HG03520 (cell line): ENCODE results near the gene AARSD1.
A peak's percentile ranks its signal among the peaks of the same experiment; 100 is the strongest.
"Not testable (repeated sequence)": the region's sequence is repeated elsewhere in the genome, so short reads cannot be mapped to it uniquely, and the experiment has no call there.

Experiments
- ATAC-seq: cut with Tn5 transposase; IDR thresholded peaks from one replicate; pipeline ENCODE4 v1.9.1; 2021; ENCODE audit warnings: mild to moderate bottlenecking, moderate library complexity; ENCODE audit not compliant: unreplicated experiment

AARSD1 gene, protein sequence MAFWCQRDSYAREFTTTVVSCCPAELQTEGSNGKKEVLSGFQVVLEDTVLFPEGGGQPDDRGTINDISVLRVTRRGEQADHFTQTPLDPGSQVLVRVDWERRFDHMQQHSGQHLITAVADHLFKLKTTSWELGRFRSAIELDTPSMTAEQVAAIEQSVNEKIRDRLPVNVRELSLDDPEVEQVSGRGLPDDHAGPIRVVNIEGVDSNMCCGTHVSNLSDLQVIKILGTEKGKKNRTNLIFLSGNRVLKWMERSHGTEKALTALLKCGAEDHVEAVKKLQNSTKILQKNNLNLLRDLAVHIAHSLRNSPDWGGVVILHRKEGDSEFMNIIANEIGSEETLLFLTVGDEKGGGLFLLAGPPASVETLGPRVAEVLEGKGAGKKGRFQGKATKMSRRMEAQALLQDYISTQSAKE

DNA sequence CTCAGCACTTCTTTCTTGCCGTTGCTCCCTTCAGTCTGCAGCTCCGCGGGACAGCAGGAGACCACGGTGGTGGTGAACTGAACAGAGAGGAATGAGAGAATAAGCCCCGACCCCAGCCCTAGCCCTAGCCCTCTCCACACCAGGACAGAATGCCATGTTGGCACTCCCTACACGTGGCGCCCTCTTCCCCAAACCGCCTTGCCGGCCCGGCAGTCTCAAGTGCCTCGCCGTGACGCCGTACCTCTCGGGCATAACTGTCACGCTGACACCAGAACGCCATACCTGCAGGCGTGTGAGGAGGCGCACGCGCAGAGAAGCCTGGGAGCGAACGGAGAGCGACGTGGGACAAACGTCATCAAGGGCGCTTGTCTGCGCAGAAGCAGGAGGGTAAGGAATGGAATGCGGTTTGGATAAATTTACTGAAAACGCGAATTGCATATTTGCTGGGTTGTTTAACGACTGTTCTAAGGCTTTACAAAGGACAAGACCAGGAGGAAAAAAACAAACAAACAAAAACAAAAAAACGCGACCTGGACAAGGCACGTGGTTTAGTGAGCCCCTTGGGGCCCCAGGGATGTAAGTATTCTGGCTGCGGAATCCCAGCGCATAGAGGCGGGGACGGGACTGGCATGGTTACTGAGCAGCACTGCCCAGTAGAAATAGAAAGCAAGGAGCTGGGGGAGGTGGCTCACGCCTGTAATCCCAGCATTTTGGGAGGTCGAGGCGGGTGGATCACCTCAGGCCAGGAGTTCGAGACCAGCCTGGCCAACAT lies at the start of gene AARSD1:
TSS of gene AARSD1 (minus strand) at position 294 of the 772 bp plus-strand sequence. CDS start at position 280, 14 bp downstream.
- ATAC-seq: peak; percentile 69

DNA sequence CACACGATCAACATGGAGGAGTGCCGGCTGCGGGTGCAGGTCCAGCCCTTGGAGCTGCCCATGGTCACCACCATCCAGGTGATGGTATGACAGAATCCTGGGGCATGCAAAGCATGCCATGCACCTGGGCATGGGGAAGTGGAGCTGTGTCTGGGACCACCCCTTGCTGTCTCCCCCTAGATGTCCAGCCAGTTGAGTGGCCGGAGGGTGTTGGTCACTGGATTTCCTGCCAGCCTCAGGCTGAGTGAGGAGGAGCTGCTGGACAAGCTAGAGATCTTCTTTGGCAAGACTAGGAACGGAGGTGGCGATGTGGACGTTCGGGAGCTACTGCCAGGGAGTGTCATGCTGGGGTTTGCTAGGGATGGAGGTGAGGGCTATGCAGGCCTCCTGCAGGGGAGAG lies 49.0 kb upstream of the AARSD1 start:
- no peak for ATAC-seq

DNA sequence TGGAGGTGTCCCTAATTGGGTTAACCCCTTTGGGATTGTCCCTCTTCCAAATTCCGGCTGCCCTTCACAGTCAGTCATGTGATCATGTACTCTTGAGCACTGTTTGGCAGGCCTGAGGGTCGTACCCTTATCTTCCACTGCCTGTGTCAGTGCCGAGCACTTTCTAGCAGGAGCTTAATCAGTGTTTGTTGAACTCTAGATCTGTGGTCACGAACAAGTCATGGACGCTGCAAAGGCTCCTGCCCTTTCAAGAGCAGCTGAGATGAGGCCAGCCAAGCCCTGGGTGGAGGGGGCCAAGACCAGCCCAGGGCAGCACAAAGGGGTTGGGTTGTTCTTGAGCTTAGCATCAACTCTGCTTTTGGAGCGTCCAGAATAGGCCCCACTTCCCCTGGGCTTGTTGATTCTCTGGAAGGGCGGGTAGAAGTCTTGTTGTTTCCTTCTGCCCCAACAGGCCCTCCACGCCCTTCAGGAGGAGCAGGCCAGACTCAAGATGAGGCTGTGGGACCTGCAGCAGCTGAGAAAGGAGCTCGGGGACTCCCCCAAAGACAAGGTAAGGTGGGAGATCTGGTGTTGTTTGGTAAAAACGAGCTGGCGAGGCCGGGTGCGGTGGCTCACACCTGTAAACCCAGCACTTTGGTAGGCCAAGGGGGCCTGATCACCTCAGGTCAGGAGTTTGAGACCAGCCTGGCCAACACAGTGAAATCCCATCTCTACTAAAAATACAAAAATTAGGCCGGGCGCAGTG lies 47.6 kb upstream of the AARSD1 start:
- ATAC-seq: no peak

DNA sequence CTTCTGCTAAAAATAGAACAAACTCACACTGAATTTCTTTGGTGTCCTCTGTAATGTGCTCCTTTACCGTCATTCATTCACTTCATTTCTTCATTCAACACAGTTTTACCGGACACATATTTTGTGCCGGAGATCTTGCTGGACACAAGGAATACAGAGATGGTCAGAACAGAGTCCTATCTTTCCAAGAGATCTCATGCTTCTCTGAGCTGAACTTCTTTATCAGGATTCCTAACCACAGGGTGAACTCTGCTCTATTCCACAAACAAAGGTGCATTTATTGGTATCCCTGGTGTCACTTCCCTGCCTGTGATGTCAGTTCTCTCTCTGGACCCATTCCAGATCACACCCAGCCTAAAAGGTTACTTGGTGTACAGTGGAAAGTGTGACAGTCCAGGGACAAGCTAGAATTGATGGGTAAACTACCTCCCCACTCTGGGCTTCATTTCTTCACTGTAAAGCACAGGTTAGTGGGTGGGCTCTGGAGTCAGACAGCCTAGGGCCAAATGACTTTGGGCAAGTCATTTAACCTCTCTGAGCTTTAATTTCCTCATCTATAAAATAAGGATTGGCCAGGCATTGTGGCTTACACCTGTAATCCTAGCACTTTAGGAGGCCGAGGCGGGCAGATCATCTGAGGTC lies 46.5 kb upstream of the AARSD1 start:
- no peak for ATAC-seq

DNA sequence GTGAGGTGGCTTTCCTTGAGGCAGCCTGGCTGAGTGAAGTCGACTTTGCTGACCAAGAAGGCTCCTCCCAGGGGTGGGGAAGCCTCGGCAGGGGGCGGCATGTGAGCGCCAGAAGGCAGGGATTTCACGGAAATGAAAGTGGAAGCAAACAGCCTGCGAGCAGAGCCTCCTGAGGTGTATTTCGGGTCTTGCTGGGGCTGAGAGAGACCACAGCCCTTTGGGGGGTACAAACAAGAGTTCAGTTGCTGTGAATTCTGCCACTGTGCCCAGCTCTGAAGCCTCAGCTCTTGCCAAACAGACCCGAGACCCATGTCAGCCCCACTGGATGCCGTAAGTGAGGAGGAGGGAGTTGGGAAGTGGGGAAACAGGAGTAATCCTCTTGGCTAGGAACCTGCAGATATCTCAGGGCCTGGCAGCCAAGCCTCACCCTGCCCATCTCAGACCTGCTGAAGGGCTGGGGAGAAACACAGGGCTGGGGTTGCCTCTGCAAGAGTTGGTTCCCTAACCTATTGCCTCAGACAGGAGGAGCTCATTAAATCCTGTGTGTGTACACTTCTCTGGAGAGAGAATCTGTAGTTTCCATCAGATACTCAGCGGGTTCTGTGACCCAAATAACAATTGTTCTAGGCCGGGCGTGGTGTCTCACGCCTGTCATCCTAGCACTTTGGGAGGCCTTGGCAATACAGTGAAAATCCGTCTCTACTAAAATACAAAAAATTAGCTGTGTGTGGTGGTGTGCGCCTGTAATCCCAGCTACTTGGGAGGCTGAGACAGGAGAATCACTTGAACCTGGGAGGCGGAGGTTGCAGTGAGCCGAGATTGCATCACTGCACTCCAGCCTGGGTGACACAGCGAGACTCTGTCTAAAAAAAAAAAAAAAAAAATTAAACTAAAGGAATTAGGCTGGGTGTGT lies 42.6 kb upstream of the AARSD1 start, which contains the start of gene IFI35:
TSS of gene IFI35 (plus strand) at position 146 of the 913 bp plus-strand sequence. CDS start at position 310, 164 bp downstream.
- ATAC-seq: peak; percentile 64

DNA sequence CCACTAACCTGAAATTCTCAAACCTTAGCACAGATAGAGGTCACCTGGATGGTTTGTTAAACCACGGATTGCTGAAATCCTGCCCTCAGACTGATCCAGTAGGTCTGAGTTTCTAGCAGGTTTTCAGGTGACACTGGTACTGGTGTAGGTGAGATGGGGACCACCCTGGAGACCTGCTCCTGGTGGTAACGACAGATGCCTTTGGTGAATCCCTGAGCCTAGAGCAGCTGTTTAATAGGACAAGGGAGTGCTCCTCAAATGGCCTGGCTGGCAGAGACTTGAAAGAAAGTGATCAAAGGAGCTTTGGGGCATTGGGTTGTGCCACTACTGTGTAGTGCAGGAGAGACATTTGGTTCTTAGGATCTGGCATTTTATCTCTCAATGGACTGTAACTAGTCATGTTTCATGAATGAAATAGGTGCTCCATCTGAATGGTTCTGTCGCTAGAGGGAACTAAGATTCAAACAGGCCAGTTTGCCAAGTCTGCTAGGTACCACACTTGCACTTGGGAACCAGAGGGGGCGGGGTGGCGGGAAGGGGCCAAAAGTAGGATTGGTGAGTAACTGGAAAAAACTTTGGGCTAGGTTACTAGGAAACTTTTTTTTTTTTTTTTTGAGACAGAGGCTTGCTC lies 39.4 kb upstream of the AARSD1 start:
- ATAC-seq: no peak

DNA sequence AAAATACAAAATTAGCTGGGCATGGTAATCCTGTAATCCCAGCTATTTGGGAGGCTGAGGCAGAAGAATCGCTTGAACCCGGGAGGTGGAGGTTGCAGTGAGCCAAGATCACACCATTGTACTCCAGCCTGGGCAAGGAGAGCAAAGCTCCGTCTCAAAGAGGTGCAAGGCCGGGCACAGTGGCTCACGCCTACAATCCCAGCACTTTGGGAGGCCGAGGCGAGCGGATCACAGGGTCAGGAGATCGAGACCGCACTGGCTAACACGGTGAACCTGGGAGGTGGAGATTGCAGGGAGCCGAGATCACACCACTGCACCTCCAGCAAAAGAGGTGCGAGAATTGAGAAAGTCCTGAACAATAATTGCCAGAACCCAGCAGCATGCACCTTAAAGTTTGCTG lies 36.6 kb upstream of the AARSD1 start:
- ATAC-seq: not testable (repeated sequence)

DNA sequence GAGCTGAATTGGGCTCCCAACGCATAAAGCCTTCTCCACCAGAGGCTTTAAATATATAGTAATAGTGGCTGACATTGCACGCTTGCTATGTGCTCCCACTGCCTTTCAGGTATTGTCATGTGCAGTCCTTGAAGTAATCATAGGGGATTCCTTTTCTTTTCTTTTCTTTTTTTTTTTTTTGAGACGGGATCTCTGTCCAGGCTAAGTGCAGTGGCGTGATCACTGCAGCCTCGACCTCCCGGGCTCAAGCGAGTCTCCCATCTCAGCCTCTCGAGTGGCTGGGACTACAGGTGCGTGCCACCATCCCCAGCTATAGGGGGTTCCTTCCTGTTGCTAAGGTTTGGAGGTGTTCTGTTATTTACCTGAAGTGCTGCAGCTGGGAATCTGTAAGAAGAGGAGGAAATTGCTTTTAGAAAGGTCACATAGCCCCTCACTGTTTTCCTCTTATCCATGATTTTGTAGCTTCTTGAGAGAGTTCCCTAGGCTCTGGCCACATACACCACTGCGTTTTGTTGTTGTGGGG lies 34.8 kb upstream of the AARSD1 start:
- ATAC-seq: no peak

DNA sequence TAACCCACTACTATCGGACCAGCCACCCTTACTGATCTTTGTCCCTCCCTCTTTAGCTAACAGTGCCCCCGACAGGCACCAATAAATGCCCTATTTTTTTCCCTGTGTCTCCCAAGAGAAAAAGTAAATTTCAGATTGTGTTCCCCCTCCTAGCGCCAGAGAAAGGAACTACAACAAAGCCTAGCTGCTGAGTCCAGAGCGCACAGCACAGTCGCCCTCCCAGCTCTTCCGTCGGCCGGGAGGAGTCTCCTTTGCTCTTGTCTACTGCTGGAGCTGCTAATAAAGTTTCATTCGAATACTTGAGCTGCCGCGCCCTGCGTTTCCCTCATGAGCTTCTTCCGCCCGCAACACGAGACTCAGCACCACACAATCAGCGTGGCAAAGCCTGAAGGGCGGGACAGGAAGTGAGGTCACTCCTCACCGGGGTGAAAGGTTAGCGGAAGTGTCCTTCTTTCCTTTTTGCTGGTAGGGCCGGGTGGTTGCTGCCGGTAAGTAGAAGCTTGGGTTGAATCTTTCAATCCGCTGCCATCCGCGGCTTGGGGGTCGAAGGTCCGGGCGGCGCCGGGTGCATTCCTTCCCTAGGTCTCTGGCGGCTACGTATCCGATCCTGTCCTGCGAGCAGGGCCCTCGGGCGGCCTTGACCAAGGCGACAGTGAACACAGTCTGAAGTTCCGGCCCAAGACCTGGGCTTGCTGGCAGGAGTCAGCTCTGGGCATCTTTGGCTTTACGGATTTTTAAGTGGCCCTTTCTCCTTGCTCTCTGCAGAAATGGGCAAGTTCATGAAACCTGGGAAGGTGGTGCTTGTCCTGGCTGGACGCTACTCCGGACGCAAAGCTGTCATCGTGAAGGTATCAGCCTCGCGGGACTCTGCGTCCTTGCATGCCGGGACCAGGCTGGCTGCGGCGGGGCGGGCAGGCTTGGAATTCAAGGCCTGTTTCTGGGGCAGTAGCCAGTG lies 34.0 kb upstream of the AARSD1 start, which contains the start of gene RPL27:
TSS of gene RPL27 (plus strand) at position 436 of the 955 bp plus-strand sequence. CDS start at position 768, 332 bp downstream.
- peak; percentile 85 for ATAC-seq

DNA sequence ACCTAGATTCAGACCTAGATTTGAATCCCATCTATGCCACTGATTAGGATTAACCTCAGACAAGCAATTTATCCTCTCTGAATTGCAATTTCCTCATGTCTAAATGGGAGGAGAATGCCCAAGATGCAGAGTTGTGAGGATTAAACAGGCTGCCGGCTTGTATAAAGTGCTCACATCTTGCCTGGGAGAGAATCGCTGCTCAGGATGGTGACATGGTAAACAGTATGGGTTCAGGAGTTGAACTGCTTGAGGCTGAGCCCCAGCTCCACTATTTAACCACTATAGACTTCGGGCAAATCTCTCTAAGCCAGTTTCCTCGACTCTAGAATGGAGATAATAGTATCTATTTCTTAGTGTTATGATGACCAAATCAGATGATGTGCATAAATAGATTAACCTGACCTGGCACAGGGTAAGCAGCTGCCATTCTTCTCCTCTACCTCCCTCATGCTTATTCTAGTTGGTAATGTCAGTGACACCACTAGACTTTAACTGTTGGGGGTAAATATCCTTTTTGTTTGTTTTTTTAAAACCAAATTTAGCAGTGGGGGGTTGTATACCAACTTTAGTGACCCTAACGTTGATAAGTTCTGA lies 33.2 kb upstream of the AARSD1 start:
- no peak for ATAC-seq

DNA sequence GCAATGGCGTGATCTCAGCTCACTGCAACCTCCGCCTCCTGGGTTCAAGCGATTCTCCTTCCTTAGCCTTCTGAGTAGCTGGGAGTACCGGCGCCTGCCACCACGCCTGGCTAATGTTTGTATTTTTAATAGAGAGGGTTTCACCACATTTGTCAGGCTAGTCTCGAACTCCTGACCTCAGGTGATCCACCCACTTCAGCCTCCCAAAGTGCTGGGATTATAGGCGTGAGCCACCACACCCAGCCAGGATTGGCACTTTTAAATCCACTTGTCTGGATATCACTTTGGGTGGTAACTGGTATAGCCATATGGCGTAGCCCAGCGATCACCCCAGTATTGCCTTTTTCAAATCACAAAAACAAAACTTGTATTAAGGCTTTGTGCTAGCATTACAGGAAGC lies 29.7 kb upstream of the AARSD1 start:
- not testable (repeated sequence) for ATAC-seq

DNA sequence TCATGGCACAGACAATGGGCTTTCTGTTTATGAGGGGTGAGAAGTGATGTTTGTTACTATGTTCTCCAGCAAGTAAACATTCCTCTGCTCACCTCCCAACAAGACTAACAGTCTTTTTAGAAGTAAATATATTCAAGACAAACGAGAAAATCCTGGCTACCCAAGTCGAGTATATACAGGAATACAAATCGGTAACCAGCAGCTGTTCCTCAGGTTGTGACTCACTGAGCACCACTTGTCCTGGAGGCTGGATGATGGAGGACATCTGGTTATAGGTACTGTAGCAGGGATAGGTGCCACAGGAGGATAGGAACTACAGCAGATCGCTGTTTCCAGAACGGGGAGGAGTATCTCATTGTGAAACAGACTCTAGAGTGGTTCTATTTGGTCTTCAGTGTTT lies 28.6 kb upstream of the AARSD1 start:
- no peak for ATAC-seq

DNA sequence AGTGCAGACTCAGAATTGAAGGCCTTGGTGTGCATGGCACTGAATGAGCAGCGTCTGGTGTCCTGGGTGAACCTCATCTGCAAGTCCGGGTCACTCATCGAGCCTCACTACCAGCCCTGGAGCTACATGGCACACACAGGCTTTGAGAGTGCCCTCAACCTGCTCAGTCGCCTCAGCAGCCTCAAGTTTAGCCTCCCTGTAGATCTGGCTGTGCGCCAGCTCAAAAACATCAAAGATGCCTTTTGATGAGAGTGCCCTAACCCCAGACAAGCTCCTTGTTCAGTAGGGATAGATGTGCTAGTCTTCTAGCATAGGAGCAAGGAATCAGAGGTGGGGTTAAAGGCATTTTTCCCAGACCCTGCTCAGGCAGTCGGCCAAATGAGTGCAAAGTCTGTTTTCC lies 27.2 kb upstream of the AARSD1 start:
- ATAC-seq: no peak

DNA sequence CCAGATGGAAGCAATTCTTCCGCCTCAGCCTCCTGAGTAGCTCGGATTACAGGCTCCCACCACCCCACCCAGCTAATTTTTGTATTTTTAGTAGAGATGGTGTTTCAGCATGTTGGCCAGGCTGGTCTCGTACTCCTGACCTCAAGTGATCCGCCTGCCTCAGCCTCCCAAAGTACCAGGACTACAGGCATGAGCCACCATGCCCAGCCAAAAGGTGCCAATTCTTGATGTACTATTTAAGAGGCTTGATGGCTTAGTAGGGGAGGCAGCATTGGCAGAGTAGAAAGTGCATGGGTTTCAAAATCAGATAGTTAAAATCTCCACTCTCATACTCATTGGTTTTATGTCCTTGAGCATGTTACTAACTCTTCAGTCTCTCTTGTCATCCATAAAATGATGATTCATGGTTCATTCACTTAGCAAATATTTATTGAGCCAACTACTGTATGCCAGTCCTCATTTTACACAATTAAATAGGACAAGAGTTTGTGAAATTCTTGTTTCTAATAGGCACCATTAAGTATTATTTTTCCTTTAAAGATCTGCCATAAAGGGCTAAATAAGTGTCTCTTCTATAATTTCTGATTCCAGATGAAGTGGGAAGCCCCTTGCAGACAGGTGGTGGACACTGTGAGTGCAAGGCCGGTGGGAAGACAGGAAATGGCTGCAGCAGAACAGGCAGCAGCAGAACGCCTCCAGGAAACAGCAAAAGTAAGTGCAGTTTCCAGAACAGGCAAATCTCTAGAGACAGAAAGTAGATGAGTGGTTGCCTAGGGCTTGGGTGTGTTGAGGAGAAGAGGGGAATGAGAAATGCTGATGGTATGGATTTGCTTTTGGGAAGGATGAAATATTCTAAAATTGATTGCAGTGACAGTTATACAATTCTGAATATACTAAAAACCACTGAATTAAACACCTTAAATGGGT lies 25.7 kb upstream of the AARSD1 start:
- no peak for ATAC-seq

DNA sequence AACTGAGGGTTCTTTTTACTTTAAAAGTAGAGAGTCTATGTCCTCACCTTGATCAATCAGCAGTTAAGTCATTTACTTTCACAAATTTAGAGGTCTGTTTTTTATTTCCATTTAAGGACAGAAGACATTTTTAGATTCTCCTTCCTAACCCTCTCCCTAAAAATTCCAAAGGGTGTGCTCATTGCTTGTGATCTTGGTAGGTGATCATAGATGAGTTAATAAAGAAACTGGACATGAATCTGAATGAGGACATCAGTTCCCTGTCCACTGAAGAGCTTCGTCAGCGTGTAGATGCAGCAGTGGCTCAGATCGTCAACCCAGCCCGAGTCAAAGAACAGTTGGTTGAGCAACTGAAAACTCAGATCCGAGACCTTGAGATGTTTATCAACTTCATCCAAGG lies 24.9 kb upstream of the AARSD1 start:
- ATAC-seq: no peak

DNA sequence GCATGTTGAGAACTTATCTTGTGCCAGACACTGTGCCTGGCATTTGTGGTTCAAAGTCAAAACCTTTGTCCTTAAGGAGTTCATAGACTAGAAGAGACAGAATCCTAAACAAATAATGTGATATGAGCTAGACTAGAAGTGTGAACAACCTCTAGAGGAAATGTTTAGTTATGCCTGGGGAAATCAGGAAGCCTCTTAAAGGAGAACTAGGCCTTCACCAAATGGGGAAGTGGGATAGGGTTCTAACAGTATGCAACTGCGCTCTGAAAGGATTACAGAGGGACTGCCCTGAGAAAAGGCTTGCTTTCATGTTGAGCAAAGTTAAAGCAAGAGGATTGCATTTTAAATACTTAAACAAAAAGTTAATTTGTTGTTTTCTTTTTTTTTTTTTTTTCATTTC lies 21.0 kb upstream of the AARSD1 start:
- no peak for ATAC-seq
